Subcutaneous abdominal adipose tissue (tissue), 5 donors: ENCODE data around the gene EPHA7.

Experiments
- H3K27ac ChIP-seq: one replicate; pipeline ENCODE4 v1.7.0; 2013; ENCODE audit warnings: low read depth, mild to moderate bottlenecking, inconsistent platforms, low read length, moderate library complexity
- H3K27me3 ChIP-seq, 5 donors: one replicate each; pipeline ENCODE4 v1.7.0; 2013; ENCODE audit warnings: low read length in 5 of 5, inconsistent platforms in 1 of 5; ENCODE audit not compliant: control insufficient read depth in 5 of 5, insufficient read depth in 4 of 5
- H3K36me3 ChIP-seq, 5 donors: one replicate each; pipeline ENCODE4 v1.7.0; 2013; ENCODE audit warnings: low read length in 5 of 5; ENCODE audit not compliant: control insufficient read depth in 5 of 5, insufficient read depth in 5 of 5
- H3K4me1 ChIP-seq, 5 donors: one replicate each; pipeline ENCODE4 v1.7.0; 2013; ENCODE audit warnings: low read length in 5 of 5, mild to moderate bottlenecking in 3 of 5, moderate library complexity in 1 of 5; ENCODE audit not compliant: control insufficient read depth in 5 of 5, insufficient read depth in 5 of 5
- H3K4me3 ChIP-seq, 5 donors: one replicate each; pipeline ENCODE4 v1.7.0; 2013; ENCODE audit warnings: low read length in 5 of 5, low read depth in 1 of 5
- H3K9ac ChIP-seq, 5 donors: one replicate each; pipeline ENCODE4 v1.7.0; 2013; ENCODE audit warnings: low read length in 5 of 5, mild to moderate bottlenecking in 4 of 5, moderate library complexity in 3 of 5
- H3K9me3 ChIP-seq, 5 donors: one replicate each; pipeline ENCODE4 v1.7.0; 2013; ENCODE audit warnings: low read length in 5 of 5; ENCODE audit not compliant: control insufficient read depth in 5 of 5
- donor health status: healthy.
- donor health status: healthy.
- donor health status: healthy.
- donor health status: healthy.
- donor health status: healthy.

The EPHA7 gene

GRCh38 chr6:93238632-93239031, 180.7 kb downstream of the EPHA7 start:
- Histone ChIP-seq H3K9ac (no peak overlapping the region), H3K4me1 (no peaks in the 10 kb centered on the region), H3K9me3 (no peaks in the 10 kb centered on the region), H3K27me3 (no peaks in the 10 kb centered on the region), H3K4me3 (no peak overlapping the region), H3K27ac (no peak overlapping the region), H3K36me3 (no peaks in the 10 kb centered on the region)

- Histone ChIP-seq H3K36me3 (no peaks in the 10 kb centered on the region), H3K27me3 (no peaks in the 10 kb centered on the region), H3K4me3 (no peak overlapping the region), H3K9ac (no peak overlapping the region), H3K4me1 (no peaks in the 10 kb centered on the region), H3K27ac (no peak overlapping the region), H3K9me3 (no peaks in the 10 kb centered on the region)
Measured at GRCh38 chr6:93235775-93236174, 183.6 kb downstream of the EPHA7 start.

GRCh38 chr6:93226822-93227221, 192.5 kb downstream of the EPHA7 start:
- Histone ChIP-seq H3K9ac (no peak overlapping the region), H3K4me3 (no peak overlapping the region), H3K4me1 (no peaks in the 10 kb centered on the region), H3K27ac (no peak overlapping the region), H3K36me3 (no peaks in the 10 kb centered on the region), H3K9me3 (no peaks in the 10 kb centered on the region), H3K27me3 (no peaks in the 10 kb centered on the region)

DNA sequence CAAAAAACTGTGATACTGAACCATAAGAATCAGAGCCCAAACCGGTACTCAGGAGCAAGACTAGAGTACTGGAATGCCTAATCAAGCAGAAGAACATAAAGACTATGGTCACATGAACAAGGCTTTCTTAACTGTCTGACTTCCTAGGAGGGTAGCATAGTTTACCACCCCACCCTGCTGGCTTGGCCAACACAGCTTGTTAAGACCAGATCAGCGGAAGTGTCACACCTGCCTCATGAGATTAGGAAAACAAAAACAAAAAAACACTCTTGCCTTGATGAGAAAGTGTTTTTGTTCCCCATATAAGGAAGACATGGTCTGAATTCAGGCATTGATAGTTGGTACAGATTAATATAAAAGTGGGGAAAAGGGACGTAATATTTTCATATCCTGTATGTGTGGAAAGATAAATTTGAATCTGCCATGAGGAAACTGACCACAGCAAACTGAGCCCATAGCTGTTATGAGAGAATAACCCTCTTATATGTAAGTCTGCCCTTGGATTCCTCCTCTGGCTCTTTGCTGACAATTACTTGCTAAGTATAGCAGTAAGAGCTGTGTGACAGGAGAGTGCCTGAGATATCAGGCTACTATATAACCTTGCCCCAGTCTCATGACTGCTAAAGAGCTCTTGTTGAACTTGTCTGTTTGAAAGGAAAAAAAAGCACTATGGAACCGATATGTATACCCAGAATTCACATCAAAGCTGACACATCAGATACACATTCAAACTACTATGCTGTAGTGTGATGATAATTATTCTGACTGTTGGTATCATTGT, 197.1 kb downstream of the EPHA7 start:
- no peak overlapping the region for H3K4me3 ChIP-seq
- H3K4me1 ChIP-seq = no peaks in the 10 kb centered on the region
- no peaks in the 10 kb centered on the region for H3K36me3 ChIP-seq
- peaks cover 0 to 2% (median 0%) of the 10 kb centered on the region in 5 donors for H3K27me3 ChIP-seq
- H3K27ac ChIP-seq = no peak overlapping the region
- no peak overlapping the region for H3K9ac ChIP-seq
- peaks cover 0 to 4% (median 0%) of the 10 kb centered on the region in 5 donors for H3K9me3 ChIP-seq

DNA sequence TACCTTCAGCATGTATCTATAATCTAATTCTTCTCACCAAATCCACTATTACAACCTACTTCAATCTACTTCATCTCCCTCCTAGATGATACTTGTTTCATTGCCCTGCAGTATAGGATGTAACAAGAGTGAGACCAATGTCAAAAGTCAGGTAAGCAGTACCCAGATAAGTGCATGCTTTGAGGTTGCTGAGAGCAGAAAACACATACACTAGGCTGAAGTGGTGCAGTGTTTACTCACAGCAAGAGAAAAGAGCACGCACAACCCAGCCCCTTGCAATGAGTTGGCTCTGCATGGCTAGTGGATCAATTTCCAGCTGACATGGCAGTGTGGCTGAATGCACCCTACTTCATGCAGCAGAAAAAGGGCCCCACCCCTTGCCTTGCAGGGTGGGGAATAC, 199.9 kb downstream of the EPHA7 start:
- H3K9ac ChIP-seq = no peak overlapping the region

DNA sequence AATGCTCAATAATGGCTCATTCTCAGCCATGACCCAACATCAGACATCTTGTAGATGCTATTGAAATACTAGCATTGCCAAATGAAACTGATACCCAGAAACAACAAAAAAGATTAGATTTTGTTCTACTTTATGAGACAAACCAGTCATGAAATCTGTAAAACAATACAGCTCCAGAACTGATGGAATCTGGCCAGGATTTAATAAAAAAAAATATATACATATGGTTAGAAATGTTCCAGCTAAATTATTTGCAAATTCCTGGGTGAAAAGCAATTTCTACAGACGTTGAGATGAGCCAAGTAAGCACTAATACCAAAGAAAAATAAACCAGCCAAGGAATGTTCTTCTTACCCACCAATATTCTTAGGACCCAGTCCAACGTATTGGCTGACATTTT, 201.3 kb downstream of the EPHA7 start:
- peaks cover 0 to 4% (median 0%) of the 10 kb centered on the region in 5 donors for H3K9me3 ChIP-seq

More for the DNA sequence above, 199.9 kb downstream of the EPHA7 start:
- Histone ChIP-seq H3K36me3 (no peaks in the 10 kb centered on the region), H3K27me3 (peaks cover 0 to 2% (median 0%) of the 10 kb centered on the region in 5 donors), H3K27ac (no peak overlapping the region), H3K4me3 (no peak overlapping the region), H3K4me1 (no peaks in the 10 kb centered on the region), H3K9me3 (peaks cover 0 to 4% (median 0%) of the 10 kb centered on the region in 5 donors)

DNA sequence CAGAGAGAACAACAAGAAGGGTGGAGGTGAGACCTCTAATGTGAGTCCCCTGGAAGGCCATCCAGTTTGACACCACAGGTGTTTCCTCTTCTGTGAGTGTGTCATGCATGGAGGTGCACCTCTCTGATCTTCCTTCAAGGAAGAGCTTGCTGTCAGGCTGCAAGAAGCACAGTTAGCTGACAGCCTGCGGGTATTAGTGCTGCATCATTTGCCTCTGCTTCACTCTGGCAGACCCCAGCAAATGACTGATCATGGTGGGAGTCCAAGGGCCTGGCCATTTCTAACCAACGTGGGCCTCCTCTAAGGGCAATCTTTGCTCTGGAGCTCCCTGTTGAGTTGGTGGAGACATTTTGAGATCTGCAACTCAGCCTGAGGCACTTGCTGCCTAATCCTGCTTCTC, 206.3 kb downstream of the EPHA7 start:
- Histone ChIP-seq H3K9ac (no peak overlapping the region), H3K4me1 (no peaks in the 10 kb centered on the region), H3K4me3 (no peak overlapping the region), H3K27ac (no peak overlapping the region), H3K9me3 (no peaks in the 10 kb centered on the region), H3K36me3 (no peaks in the 10 kb centered on the region), H3K27me3 (no peaks in the 10 kb centered on the region)

More for the DNA sequence above, 201.3 kb downstream of the EPHA7 start:
- peaks cover 0 to 2% (median 0%) of the 10 kb centered on the region in 5 donors for H3K27me3 ChIP-seq
- H3K4me3 ChIP-seq = no peak overlapping the region
- no peaks in the 10 kb centered on the region for H3K36me3 ChIP-seq
- H3K4me1 ChIP-seq = no peaks in the 10 kb centered on the region
- no peak overlapping the region for H3K27ac ChIP-seq
- no peak overlapping the region for H3K9ac ChIP-seq

DNA sequence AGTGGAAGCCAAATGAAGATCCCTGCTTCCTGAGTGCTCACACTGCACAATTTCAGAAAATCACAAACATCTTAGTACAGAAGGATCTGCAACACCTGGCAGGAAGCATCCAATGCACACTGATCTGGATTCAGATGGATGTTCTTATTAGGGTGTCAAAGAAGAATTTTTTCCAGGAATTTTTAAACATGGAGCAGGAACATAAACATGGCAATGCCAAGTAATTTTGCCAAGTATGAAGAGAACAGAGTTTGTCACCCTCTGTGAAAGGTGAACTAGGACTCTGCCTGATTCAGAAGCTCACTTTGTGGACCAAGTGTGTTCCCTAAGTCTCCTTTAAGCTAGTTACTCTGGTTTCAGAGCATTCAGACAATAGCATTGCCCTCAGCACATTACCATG, 208.5 kb downstream of the EPHA7 start:
- Histone ChIP-seq H3K36me3 (no peaks in the 10 kb centered on the region), H3K4me1 (no peaks in the 10 kb centered on the region)

GRCh38 chr6:93209358-93209757, 210.0 kb downstream of the EPHA7 start:
- Histone ChIP-seq H3K36me3 (no peaks in the 10 kb centered on the region), H3K9me3 (no peaks in the 10 kb centered on the region), H3K27me3 (no peaks in the 10 kb centered on the region), H3K4me3 (no peak overlapping the region), H3K4me1 (no peaks in the 10 kb centered on the region), H3K27ac (no peak overlapping the region), H3K9ac (no peak overlapping the region)

More for the DNA sequence above, 208.5 kb downstream of the EPHA7 start:
- Histone ChIP-seq H3K4me3 (no peak overlapping the region), H3K27ac (no peak overlapping the region), H3K27me3 (no peaks in the 10 kb centered on the region), H3K9ac (no peak overlapping the region), H3K9me3 (no peaks in the 10 kb centered on the region)

GRCh38 chr6:93196406-93196970, 222.9 kb downstream of the EPHA7 start:
- no peak overlapping the region for H3K9ac ChIP-seq
- no peaks in the 10 kb centered on the region for H3K27me3 ChIP-seq
- H3K4me3 ChIP-seq = no peak overlapping the region
- no peaks in the 10 kb centered on the region for H3K4me1 ChIP-seq
- no peak overlapping the region for H3K27ac ChIP-seq
- H3K9me3 ChIP-seq = no peaks in the 10 kb centered on the region
- H3K36me3 ChIP-seq = no peaks in the 10 kb centered on the region
